ENCODE results near the gene HABP4.

DNA sequence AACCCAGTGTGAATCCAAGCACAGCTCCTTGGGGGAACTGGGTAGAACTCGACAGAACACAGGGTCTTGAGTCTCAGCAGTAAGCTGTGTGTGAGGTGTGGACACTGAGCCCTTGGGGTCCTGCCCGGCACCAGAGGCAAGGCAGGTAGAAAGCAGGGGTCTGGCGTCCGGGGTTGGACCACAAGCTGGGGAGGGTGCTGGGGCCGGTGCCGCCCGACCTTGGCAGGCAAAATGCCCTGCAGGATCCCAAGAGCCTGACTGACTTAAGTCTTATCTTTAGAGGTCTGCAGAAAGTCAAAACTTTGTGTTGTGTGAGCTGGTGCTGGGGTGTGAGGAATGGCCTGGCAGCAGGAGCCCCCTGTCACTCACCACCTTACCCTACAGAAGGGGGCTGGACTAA lies 49.3 kb downstream of the HABP4 start:
- TF ChIP-seq, protein P1, sequence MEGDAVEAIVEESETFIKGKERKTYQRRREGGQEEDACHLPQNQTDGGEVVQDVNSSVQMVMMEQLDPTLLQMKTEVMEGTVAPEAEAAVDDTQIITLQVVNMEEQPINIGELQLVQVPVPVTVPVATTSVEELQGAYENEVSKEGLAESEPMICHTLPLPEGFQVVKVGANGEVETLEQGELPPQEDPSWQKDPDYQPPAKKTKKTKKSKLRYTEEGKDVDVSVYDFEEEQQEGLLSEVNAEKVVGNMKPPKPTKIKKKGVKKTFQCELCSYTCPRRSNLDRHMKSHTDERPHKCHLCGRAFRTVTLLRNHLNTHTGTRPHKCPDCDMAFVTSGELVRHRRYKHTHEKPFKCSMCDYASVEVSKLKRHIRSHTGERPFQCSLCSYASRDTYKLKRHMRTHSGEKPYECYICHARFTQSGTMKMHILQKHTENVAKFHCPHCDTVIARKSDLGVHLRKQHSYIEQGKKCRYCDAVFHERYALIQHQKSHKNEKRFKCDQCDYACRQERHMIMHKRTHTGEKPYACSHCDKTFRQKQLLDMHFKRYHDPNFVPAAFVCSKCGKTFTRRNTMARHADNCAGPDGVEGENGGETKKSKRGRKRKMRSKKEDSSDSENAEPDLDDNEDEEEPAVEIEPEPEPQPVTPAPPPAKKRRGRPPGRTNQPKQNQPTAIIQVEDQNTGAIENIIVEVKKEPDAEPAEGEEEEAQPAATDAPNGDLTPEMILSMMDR (IDR thresholded peaks at IDR 0.05) = no peak
- TF ChIP-seq POLR2A (IDR thresholded peaks at IDR 0.05) = no peak
